Skeletal muscle cell (primary cell): Measurements from ENCODE around the gene IGFL4.

Experiments used
- DNase-seq: peaks from one replicate; pipeline ENCODE4 v3.0.0-alpha.2; 2010; ENCODE audit warnings: low read depth
- H3K4me3 ChIP-seq: 2 replicates; pipeline ENCODE4 v1.5.1; 2011; ENCODE audit warnings: low read depth, mild to moderate bottlenecking, control low read depth, low read length, moderate library complexity

IGFL4 gene

DNA sequence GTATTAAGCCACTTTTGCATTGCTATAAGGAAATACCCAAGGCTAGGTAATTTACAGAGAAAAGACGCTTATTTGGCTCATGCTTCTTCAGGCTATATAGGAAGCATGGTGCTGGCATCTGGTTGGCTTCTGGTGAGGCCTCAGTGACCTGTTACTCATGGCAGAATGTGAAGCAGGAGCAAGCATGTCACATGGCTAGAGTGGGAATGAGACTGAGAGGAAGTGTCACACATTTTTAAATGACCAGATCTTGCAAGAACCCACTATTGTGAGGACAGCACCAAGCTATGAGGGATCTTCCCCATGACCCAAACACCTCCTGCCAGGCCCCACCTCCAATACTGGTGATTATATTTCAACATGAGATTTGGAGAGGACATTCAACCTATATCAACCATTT is 25.7 kb upstream of the IGFL4 start:
- DNase-seq, result no peak
- H3K4me3 ChIP-seq, result no peak overlapping the region

DNA sequence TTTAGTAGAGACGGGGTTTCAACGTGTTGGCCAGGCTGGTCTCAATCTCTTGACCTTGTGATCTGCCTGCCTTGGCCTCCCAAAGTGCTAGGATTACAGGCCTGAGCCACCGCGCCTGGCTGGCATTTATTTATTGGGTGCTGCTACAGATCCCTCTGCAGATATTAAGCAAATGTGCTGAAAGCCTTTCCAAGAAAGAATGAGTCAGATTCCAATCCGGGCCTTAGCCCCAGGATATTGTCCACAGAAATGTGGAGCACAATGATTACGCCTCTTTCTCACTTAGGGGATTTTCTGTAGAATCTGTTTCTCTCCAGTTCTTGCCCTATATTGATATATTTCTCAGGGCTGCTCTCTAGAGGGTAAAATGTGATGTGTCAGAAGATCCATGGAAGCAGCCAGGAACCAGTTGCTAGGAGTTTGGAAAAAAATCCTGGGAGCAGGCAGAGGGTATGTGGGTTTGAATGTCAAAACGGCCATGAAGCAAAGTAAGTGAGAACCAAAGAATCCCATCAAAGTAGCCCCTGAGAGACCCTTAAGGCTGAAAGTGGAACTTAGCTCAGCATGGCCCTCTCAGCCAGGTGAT is 24.8 kb upstream of the IGFL4 start:
- no peak overlapping the region for H3K4me3 ChIP-seq
- no peak for DNase-seq

DNA sequence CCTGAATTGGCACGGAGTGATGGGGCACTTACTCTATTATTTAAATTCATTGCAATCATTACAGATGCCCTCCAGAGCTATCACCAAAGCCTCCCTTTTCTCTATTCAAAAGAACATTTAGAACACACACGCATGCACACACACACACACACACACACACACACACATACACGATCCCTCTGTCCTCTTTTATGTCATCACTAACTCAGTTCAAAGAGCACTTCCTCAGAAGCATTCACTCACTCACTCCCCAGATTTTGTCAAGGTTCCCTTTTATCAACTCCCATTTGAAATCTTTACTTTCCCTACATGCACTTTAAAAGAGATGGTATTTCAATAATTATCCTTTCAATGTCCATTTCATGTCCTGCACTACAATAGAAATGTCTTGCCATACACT is 22.4 kb upstream of the IGFL4 start:
- H3K4me3 ChIP-seq, result no peak overlapping the region
- DNase-seq, result no peak

DNA sequence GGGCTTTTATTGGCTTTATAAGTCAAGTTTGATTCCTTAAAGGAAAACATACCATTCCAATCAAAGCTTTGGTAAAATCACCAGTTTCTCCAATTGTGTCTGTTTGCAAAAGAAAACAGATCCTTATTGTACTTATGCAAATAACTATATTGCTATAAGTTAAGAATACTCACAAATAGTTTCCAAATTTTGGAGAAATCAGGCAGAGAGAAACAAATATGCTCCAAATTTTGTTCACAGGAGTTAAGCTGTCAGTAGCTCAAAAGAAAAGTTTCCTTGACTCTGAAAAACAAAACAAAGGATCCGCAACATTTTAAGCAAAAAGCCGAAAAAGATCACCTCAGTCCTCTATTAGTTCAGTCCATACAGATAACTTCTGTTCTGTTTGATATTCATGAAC is 19.2 kb upstream of the IGFL4 start:
- DNase-seq, result no peak

DNA sequence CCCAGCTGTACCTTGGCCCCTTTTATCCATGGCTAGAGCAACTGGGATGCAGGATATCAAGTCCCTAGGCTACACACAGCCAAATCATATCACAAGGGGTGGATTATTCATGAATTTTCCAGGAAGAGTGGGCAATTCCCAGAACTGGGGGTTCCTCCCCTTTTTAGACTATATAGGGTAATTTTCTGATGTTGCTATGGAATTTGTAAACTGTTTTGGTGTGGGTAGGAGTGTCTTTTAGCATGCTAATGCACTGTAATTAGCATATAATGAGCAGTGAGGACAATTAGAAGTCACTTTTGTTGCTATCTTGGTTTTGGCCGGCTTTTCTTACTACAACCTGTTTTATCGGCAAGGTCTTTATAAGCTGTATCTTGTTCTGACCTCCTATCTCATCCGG is 18.0 kb upstream of the IGFL4 start:
- no peak for DNase-seq
- no peak overlapping the region for H3K4me3 ChIP-seq

More for the DNA sequence above, 19.2 kb upstream of the IGFL4 start:
- H3K4me3 ChIP-seq, result no peak overlapping the region

DNA sequence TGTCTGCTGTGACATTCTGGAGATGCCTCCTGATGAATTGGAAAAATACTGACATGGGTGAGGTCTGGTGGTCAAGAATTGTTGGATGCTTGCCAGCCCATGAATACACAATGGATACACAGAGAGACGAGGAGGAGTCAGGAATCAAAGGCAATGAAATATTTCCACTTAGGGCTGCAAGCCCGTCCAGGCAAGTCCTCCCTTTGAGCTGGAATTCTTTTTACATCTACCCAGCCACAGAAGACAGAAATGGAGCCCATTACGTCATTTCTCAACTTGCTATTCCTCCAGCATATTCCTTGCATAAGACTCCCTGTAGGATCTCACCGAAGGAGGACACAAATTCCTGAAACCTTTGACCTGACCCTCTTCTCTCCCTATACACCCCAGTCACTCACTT is 15.7 kb upstream of the IGFL4 start:
- H3K4me3 ChIP-seq, result no peak overlapping the region
- DNase-seq, result no peak

DNA sequence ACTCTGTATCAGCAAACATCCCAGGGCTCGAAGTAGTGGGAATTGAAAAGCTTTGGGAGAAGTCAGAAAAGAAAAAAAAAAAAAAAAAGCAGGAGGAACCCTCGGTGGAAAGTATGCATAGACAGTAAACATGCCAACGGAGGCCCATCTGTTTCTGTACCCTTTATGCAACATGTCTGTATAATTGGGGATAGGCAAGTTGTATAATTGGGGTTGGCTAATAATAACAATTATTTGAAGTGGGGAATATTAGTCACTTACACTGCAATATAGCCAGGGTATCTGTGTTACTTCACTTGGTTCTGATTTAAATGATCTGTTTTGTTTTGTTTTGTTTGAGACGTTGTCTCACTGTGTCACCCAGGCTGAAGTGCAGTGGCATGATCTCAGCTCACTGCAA is 12.1 kb upstream of the IGFL4 start:
- DNase-seq, result no peak
- H3K4me3 ChIP-seq, result no peak overlapping the region

DNA sequence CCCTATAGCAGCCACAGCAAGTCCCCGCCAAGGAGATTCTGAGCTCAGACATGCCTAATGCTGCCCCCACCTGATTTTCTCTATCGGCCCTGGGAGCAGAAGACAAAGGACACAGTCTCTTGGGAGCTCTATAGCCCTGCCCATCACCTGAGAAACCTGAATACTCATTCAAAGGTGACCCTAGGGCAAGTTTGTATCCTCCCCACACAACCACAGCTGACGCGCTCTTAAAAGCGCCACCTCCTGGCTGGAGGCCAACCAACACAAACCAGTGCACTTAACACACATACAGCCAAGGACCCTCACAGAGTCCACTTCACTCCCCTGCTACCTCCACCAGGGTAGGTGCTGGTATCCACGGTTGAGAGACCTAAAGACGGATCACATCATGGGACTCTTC is 8.8 kb upstream of the IGFL4 start:
- DNase-seq, result no peak
- H3K4me3 ChIP-seq, result no peak overlapping the region

DNA sequence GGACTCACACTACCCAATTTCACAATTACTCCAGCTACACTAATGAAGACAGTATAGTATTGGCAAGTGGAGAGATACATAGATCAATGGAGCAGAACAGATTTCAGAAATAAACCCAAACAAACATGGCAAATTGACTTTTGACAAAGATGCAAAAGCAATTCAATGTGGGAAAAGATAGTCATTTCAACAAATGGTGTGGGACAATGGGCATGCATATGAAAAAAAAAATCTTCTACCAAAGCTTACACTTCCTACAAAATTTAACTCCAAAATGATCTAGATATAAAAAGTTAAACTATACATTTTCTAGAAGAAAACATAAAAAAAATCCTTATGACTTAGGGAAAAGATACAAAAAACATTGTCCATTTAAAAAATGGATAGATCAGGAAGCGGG is 2.7 kb upstream of the IGFL4 start:
- no peak for DNase-seq
- H3K4me3 ChIP-seq, result no peak overlapping the region

DNA sequence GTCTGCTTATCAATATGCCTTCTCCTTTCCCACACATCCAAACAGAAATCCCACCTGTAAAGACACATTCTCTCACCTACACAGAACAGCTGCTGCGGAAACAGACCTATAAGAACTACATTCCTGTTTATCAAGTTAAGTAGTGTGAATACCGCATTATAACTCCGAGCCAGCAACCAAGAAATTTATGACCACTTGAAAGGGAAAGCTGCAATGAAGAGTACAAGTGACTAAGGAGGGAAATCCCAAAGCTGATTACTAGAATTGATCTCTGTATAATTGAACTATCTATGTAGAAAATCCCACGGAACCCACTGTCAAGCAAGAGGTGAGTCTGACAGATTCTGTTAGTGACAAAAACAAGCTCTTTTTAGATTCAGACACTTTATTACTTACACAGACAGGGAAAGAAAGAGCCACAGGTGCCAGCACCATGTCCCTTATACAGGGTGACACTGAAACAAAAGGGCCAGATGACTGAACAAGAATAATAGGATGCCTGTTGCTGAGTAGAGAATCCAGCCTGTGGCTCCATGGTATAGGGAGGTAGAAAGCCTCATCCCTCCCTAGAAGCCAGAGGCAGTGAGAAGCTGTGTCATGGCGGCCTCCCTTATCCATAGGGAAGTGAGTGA is 1.6 kb upstream of the IGFL4 start:
- H3K4me3 ChIP-seq, result no peak overlapping the region
- DNase-seq, result no peak

DNA sequence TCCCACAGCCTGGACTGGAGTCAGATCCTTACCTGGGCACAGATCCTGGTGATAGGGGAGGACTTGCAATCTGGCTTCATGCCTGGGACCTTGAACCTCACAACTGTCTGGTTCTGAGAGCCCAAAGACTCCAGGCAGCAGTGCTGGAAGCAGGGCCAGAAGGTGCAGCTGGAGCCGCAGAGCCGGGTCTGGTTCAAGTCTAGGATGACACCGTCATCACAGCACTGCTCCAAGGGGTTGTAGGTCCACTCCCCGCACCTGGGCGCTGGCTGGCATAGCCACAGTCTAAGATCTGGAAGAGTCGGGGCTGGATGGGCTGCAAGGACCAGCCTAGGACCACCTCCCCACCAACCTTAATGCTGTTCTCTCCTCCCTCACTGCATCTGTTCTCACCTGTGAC is 677 bp downstream of the IGFL4 start:
- DNase-seq, result no peak
- no peak overlapping the region for H3K4me3 ChIP-seq

DNA sequence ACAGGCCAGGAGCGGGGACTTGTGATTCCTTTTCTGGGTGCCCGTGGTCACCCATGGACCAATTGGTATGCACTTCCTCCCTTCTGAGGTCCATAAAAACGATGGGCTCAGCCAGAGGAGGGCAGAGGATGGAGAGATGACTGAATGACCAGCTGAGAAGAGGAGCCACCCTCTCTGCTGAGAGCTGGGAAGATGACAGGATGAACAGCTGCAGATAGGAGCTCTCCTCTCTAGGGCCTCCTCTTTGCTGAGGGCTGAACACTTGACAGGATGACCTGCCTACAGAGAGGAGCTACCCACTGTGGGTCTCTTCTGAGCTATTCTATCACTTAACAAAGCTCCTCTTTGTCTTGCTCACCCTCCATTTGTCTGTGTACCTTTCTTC is 4.1 kb downstream of the IGFL4 start:
- DNase-seq, result no peak
- no peak overlapping the region for H3K4me3 ChIP-seq

DNA sequence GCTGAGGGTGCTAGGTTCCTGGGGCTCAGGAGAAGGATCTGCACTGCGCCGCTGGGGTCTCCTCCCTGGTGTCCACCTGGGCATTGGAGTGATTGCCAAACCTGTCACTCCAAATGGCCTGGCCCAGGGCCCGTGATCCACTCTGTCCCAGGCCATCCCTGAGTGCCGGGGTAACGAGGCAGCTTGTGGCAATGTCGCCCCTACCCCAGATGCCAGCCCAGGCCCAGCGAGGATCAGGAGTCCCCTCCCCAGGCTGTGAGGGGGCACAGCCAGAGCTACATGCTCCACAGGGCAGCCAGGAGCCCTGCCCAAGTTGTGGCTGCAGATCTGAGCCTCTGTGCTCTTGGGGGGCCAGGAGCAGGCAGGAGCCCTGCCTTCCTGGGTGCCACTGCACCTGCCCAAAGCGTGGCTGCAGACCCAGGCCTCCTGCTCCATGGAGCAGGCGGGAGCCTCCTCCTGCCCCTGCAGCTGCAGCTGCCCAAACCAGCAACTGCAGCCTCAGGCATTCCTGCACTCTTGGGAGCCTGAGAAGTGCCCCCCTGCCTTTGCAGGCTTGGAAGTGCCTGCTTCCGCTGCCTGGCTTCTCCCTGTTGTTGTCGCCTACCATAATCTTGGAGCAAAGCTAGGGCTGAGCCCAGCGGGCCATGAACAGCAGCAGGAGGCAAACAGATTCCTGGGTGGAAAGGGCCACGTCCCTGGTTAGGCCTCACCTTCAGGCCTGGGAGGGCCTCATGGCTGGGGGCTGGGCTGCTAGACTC is 4.6 kb downstream of the IGFL4 start:
- no peak overlapping the region for H3K4me3 ChIP-seq
- DNase-seq, result no peak

DNA sequence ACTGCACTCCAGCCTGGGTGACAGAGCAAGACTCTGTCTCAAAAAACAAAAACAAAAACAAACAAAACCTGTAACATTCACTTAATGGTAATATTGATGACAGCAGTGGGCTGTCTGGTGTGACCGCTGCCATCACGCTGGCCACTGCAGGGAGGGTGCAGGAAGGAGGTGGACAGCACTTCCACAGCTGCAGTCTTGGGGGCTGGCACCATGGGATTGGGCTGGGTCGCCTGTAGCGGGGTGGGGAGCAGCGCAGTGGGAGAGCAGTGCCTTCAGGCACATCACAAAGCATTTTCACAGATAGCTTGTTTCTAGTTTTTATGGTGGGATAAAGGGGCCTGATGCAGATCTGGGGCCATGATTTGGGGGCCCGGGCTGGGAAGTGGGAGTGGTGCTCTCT is 5.3 kb downstream of the IGFL4 start:
- no peak for DNase-seq
- no peak overlapping the region for H3K4me3 ChIP-seq

DNA sequence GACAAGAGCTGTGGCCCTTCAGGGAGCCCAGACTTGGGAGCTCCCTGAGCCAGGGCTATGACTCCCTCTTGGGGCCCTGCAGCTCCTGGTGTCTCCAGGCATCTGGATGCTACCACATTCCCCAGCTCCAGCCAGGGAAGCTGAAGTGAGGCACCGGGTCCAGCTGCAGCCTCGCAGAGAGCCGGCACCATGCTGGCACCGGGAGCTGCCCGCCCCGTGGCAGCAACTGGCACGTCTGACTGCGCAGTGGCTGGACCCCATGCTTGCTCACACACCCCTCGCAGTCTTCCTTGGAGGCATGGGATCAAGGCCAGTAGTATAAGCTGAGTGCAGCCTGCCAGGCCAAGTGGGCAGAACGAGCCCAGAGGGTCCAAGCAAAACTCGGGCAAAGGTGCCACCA is 7.4 kb downstream of the IGFL4 start:
- no peak for DNase-seq
- H3K4me3 ChIP-seq, result no peak overlapping the region

DNA sequence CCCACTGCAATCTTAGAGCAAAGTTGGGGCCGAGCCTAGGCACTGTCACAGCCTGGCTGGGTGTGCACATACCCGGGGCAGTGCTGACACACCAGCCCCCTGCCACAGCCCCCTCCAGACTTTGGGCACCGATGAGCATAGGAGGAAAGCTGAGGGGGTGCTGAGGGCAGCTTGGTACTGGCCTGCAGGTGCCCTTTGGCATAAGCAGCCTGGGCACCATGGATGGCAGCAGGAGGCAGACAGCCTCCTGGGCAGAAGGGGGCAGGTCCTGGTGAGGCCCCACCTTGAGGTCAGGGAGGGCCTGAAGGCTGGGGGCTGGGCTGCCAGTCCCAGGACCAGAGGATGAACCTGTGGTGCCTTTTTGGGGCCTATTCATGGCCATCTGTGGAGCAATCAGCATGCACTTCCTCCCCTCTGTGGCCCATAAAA is 8.2 kb downstream of the IGFL4 start:
- no peak for DNase-seq
- H3K4me3 ChIP-seq, result no peak overlapping the region

DNA sequence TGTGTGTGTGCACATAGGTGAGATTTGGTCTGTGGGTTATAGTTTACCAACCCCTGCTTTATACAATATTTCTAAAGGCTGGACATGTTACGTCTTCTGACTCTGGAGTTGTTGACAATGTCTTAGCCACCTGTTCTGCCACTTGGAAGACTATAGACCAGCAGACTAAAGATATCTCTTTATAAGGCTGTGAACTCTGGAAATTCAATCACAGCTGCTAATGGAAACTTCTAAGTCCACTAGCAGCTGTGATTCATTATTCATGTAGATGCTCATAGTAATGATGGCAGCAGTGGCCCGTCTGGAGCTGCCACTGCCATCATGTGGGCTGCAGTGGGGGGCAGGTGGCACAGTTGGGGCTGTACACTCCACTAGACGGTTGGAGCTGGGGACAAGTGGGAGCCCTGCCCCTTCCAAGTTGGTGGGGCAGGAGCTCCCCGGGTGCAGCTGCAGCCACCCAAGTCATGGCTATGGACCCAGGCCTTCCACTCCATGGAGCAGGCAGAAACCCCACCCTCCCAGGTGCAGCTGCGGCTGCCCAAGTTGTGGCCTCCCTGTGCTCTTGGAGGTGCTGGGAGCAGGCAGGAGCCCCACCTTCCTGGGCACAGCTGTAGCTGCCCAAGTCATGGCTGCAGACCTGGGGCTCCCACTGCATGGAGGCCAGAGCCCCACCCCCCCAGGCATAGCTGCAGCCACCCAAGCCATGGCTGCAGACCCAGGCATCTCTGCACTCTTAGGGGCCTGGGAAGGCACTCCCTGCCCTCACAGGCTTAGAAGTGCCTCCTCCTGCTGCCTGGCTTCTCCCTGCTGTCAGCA is 8.8 kb downstream of the IGFL4 start:
- H3K4me3 ChIP-seq, result no peak overlapping the region
- DNase-seq, result no peak

DNA sequence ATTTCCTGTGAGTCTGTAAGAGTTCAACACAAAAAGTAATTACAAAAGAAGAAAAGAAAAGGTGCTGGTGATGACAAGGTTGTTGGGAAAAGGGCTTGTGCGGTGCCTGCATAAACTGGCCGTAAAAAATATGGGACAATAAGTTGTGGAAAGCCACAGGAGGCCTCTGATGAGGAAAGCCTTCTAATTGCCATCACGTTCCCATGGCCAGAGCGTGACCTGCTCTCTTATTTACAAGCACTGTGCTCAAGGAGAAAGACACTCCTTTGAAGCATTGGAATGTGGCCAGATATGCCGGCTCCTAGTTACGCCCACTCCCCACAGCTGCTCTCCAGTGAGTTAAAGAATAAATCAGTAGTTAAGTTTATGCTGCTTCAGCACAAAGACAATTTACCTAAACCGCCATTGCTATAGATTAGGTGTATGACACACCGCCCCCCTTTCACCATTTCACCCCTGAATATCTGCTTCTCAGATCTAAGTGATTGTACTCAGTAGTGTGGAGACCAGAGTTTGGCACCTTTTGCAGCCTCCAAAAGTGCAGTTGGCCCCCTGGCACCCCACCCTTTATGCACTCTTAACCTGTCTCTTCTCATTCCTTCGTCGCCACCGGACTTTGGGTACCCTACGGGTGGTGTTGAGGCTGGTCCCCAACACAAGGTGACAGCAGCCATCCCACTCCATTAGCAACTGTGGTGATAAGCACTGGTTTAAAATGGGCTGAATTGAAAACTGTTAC is 9.8 kb downstream of the IGFL4 start:
- no peak for DNase-seq
- H3K4me3 ChIP-seq, result no peak overlapping the region

DNA sequence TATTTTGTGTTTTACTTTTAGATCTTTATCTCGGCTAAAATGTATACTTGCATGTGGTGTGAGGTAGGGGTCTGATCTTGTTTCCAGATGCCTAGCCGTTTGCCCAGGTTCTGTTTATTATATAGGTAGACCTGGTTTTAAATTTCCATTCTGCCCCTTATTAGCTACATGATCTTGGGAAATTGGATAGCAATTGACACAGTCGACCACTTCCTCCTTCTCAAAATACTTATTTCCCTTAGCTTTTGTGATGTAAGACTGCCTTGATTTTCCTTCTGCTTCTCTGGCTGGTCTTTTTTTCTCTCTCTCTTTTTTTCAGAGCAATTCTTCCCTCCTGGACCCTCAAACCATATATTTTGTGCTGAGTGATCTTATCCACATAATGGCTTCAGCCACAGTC is 15.0 kb downstream of the IGFL4 start:
- DNase-seq, result no peak
- H3K4me3 ChIP-seq, result no peak overlapping the region

DNA sequence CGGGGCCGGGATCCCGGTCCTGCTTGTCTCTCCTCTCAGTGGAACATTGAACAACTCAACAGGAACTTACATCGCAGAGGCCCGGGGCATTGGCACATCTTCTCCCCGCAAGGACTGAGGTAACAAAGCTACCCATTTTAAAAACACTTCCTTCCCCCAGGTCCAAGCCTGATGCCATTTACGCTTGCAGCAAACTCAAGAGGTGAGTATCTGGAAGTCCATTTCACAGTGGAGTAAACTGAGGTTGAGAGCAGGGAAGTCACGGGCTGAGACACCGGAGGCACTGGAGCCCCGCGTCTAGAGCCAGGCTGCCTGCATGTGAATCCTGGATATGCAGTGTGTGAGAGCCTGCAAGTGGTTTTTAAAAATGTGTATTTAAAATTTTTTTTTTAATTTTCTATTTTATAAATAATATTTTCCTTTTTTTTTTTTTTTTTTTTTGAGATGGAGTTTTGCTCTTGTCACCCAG is 17.5 kb downstream of the IGFL4 start:
- H3K4me3 ChIP-seq, result no peak overlapping the region
- no peak for DNase-seq
